NCI-H2081 treated with DMSO at 0.1 percent for 48 hours (cell line): ENCODE measurements around the gene ZNF592.

ENCODE experiments used
- DNase-seq: peaks from one replicate; lab custom pipeline; 2025; lab: John Stamatoyannopoulos, UW

The ZNF592 gene

DNA sequence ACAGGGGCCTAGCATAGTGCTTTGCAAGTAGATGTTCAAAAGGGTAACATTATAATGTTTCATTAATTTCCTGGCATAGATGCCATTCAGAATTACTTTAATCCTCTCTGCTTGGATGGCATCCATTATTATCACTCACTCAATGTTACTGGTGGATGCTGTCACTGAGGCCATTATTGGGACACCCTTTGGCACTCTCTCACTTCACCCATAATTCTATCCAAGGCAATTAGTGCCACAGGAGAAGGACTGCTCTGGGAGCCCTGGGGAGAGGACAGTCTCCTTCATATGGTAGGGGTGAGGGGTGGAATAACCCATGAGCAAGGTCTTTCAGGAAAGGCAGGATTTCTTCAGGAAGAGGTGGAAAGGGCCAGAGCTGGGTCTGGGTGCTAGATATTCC is 107.4 kb downstream of the ZNF592 start:
- DNase-seq: no peak
